Measurements from ENCODE around the gene SHC2. TPM values are rescaled to one million over a fixed set of nuclear protein-coding genes. Genes with fewer than 3 reads are reported as not detected.
A peak's percentile ranks its signal among the peaks of the same experiment; 100 is the strongest.

SHC2 gene
- total and polyA plus RNA-seq, 2 of the 13 experiments (the other 11 are each of a cell fraction or from before 2014, with no cell fraction given), result 9.0 to 18.3 TPM

DNA sequence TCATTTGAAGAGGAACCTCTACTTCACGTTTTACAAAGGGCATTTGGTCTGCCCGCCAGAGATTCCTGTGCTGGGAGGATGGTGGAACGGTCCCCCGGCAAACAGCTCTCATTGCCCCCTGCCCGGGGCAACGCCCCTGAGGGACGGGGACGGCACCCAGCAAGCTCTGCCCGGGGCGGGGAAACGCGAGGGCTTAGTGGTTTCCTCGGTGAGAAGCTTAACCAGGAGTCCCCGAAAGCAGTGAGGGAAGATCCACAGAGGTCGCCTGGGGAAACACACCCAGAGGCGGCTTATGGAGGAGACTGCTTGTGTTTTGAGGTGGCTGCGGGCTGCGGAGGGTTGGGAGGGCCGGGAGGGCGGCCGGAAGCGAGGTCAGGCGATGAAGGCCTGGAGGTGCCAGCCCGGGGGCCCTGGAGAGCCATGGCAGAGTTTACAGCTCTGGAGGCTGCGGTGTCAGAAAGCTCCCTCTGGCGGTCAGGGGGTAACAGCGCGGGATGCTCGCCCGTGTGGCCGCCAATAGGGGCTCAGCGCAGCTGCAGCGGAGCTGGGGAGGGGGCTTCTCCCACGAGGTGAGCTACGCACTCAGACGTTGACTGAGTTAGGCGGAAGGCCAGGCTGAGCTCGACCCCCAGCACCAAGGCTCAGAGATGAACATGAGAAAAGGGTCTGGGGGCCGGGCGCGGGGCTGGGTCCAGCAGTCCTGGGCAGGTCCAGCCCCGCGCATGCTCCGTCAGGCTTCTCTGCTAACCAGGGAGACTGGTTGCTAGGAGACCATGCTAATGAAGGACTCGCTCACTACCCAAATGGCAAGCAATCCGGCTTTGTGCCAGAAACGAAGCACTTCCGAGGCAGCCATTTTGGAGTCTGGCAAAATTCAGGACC, 45.8 kb upstream of the SHC2 start (continued):
- TF ChIP-seq SRSF9 (IDR thresholded peaks at IDR 0.05; ENCODE audit: borderline replicate concordance, insufficient read depth, low read depth, low read length, poor library complexity, severe bottlenecking) (no peak), ZNF782 (CRISPR knock-in tag; IDR thresholded peaks at IDR 0.05; ENCODE audit: borderline replicate concordance) (peak; percentile 51; the same call in 1 of the 2 replicates), TCF7L2 (IDR thresholded peaks at IDR 0.05; ENCODE audit: low read depth, low read length) (no peak), POGZ (CRISPR knock-in tag; IDR thresholded peaks at IDR 0.05) (no peak; the same call in 1 of the 2 replicates), ZBTB37 (CRISPR knock-in tag; IDR thresholded peaks at IDR 0.05) (0 out of 2 replicates have a peak, but pooled peaks have one; percentile 36), ZNF670 (CRISPR knock-in tag; IDR thresholded peaks at IDR 0.05; ENCODE audit: borderline replicate concordance) (peak; percentile 49; the same call in 1 of the 2 replicates), PPARG (CRISPR knock-in tag; conservative IDR thresholded peaks at IDR 0.05) (peak; percentile 64; the same call in 1 of the 2 replicates), PRMT3 (CRISPR knock-in tag; IDR thresholded peaks at IDR 0.05; ENCODE audit: borderline replicate concordance, low read depth) (no peak), SCMH1 (CRISPR knock-in tag; IDR thresholded peaks at IDR 0.05; ENCODE audit: borderline replicate concordance) (no peak), NCOA2 (CRISPR knock-in tag; IDR thresholded peaks at IDR 0.05) (no peak), ZNF224 (CRISPR knock-in tag; IDR thresholded peaks at IDR 0.05) (peak; percentile 65; the same call in 1 of the 2 replicates), ZNF160 (CRISPR knock-in tag; IDR thresholded peaks at IDR 0.05) (no peak), SP1 (IDR thresholded peaks at IDR 0.05) (no peak), SP1 (CRISPR knock-in tag; IDR thresholded peaks at IDR 0.05) (peak; percentile 58; the same call in 1 of the 2 replicates), NR3C1 (CRISPR knock-in tag; IDR thresholded peaks at IDR 0.05) (no peak), TOE1 (CRISPR knock-in tag; IDR thresholded peaks at IDR 0.05) (no peak), ZNF382 (CRISPR knock-in tag; IDR thresholded peaks at IDR 0.05; ENCODE audit: borderline replicate concordance) (no peak), NONO (IDR thresholded peaks at IDR 0.05) (no peak), NONO (CRISPR knock-in tag; conservative IDR thresholded peaks at IDR 0.05) (peak; percentile 67; the same call in 1 of the 2 replicates), KMT2A (CRISPR knock-in tag; IDR thresholded peaks at IDR 0.05) (peak; percentile 6; the same call in 1 of the 2 replicates), BRD4 (CRISPR knock-in tag; IDR thresholded peaks at IDR 0.05) (no peak), ZNF138 (CRISPR knock-in tag; IDR thresholded peaks at IDR 0.05; ENCODE audit: low read depth) (no peak), ZNF510 (CRISPR knock-in tag; IDR thresholded peaks at IDR 0.05; ENCODE audit: low read depth) (no peak)
- TF ChIP-seq, protein P1, sequence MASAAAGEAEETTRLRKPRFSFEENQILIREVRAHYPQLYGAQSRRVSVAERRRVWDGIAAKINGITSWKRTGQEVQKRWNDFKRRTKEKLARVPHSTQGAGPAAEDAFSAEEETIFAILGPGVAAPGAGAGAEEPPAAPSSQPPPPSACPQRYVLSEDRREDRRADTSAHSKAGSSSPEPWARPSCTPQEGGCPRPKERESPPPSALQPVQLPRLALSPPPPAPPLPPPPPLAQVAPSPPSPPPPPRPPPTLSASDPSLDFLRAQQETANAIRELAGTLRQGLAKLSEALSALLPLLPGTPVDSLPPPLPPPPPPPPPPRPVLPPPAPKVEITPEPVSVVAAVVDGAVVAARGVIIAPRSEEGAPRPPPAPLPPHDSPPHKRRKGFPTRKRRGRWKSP (CRISPR knock-in tag; IDR thresholded peaks at IDR 0.05), result peak; percentile 62
- TF ChIP-seq, protein P2, sequence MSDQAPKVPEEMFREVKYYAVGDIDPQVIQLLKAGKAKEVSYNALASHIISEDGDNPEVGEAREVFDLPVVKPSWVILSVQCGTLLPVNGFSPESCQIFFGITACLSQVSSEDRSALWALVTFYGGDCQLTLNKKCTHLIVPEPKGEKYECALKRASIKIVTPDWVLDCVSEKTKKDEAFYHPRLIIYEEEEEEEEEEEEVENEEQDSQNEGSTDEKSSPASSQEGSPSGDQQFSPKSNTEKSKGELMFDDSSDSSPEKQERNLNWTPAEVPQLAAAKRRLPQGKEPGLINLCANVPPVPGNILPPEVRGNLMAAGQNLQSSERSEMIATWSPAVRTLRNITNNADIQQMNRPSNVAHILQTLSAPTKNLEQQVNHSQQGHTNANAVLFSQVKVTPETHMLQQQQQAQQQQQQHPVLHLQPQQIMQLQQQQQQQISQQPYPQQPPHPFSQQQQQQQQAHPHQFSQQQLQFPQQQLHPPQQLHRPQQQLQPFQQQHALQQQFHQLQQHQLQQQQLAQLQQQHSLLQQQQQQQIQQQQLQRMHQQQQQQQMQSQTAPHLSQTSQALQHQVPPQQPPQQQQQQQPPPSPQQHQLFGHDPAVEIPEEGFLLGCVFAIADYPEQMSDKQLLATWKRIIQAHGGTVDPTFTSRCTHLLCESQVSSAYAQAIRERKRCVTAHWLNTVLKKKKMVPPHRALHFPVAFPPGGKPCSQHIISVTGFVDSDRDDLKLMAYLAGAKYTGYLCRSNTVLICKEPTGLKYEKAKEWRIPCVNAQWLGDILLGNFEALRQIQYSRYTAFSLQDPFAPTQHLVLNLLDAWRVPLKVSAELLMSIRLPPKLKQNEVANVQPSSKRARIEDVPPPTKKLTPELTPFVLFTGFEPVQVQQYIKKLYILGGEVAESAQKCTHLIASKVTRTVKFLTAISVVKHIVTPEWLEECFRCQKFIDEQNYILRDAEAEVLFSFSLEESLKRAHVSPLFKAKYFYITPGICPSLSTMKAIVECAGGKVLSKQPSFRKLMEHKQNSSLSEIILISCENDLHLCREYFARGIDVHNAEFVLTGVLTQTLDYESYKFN (CRISPR knock-in tag; conservative IDR thresholded peaks at IDR 0.05), result peak; percentile 66
